ENCODE measurements around the gene CPVL.

DNA sequence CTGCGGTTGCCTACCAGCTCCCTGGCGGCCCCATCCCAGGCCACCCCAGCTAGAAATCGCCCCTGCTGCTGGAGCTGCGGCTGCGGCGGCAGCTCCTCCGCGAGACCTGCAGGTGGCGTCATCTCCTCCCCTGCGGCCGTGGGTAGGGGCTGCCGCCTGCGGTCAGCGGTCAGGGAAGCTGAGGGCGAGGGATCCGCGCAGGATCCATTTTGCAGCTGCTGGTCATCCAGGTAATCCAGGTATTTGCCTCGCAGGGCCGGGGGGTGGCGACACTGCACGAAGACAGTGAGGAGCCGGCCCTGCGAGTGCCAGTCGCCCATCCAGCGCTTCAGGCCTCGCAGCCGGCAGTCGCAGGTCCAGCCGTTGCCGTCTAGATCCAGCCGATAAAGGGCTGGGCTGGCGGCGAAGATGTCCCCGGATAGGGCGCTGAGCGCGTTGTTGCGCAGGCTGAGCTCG, 189.7 kb downstream of the CPVL start:
- TF ChIP-seq, protein P1, sequence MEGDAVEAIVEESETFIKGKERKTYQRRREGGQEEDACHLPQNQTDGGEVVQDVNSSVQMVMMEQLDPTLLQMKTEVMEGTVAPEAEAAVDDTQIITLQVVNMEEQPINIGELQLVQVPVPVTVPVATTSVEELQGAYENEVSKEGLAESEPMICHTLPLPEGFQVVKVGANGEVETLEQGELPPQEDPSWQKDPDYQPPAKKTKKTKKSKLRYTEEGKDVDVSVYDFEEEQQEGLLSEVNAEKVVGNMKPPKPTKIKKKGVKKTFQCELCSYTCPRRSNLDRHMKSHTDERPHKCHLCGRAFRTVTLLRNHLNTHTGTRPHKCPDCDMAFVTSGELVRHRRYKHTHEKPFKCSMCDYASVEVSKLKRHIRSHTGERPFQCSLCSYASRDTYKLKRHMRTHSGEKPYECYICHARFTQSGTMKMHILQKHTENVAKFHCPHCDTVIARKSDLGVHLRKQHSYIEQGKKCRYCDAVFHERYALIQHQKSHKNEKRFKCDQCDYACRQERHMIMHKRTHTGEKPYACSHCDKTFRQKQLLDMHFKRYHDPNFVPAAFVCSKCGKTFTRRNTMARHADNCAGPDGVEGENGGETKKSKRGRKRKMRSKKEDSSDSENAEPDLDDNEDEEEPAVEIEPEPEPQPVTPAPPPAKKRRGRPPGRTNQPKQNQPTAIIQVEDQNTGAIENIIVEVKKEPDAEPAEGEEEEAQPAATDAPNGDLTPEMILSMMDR (IDR thresholded peaks at IDR 0.05): peak in 5 of 6 experiments; percentile 30 to 76 (median 57)
- TF ChIP-seq POLR2A (IDR thresholded peaks at IDR 0.05): no peak

Measured in esophagus squamous epithelium (tissue), 4 donors.